ENCODE measurements around the gene FSTL1. TPM values are rescaled to one million over a fixed set of nuclear protein-coding genes. Genes with fewer than 3 reads are reported as not detected.

Gene FSTL1
- total and polyA plus RNA-seq, 2 donors (not counting 1 experiment from before 2014, with no cell fraction given), result 0.15 TPM; not detected in 1

- intact Hi-C loops (cut with micrococcal nuclease), result no loop called here
- peaks cover 3% of the 10 kb centered on the region for H3K27me3 Mint-ChIP-seq
- H3K4me3 Mint-ChIP-seq, result no peak overlapping the region
Observed at GRCh38 chr3:120364101-120364500, 86.7 kb downstream of the FSTL1 start.

GRCh38 chr3:120357807-120358206, 93.0 kb downstream of the FSTL1 start:
- Mint-ChIP-seq H3K9me3 (ENCODE audit: insufficient read depth) (no peaks in the 10 kb centered on the region), H3K4me1 (no peaks in the 10 kb centered on the region), H3K4me3 (no peak overlapping the region), H3K27me3 (peaks cover 3% of the 10 kb centered on the region), H3K27ac (no peak overlapping the region)
- Histone ChIP-seq H3K4me1 (ENCODE audit: control insufficient read depth in 2 of 2, insufficient read depth in 2 of 2, low read length in 2 of 2) (no peaks in the 10 kb centered on the region), H4K20me1 (ENCODE audit: control insufficient read depth, insufficient read depth, low read length, poor library complexity, severe bottlenecking) (no peaks in the 10 kb centered on the region), H3K4me2 (replicated peaks; ENCODE audit: low read depth, low read length, poor library complexity, severe bottlenecking) (no peak overlapping the region), H3K79me2 (ENCODE audit: control insufficient read depth, insufficient read depth, low read length) (no peaks in the 10 kb centered on the region), H3K36me3 (replicated peaks in 1 of 2; ENCODE audit: control extremely low read depth in 1 of 2, control insufficient read depth in 1 of 2, extremely low read depth in 1 of 2, insufficient read depth in 2 of 2, low read length in 1 of 2) (no peaks in the 10 kb centered on the region), H3K27ac (ENCODE audit: low read length in 2 of 2) (no peak overlapping the region), H3K9ac (ENCODE audit: low read length) (no peak overlapping the region), H2AFZ (ENCODE audit: insufficient read depth, low read depth, low read length, poor library complexity, severe bottlenecking) (no peak overlapping the region), H3K4me3 (ENCODE audit: control extremely low read depth in 1 of 5, extremely low read depth in 1 of 5, insufficient read depth in 1 of 5, low read depth in 2 of 5, low read length in 4 of 5) (no peak overlapping the region), H3K9me3 (ENCODE audit: control extremely low read depth in 1 of 3, control insufficient read depth in 2 of 3, insufficient read depth in 1 of 3, low read length in 2 of 3) (no peaks in the 10 kb centered on the region), H3K27me3 (replicated peaks in 1 of 4; ENCODE audit: control extremely low read depth in 1 of 4, control insufficient read depth in 3 of 4, insufficient read depth in 4 of 4, low read length in 3 of 4) (peaks cover 0 to 13% (median 0%) of the 10 kb centered on the region in 4 experiments)
- no peak for TF ChIP-seq EZH2 (IDR thresholded peaks at IDR 0.05; ENCODE audit: borderline replicate concordance, insufficient read depth, low read depth, low read length, poor library complexity, severe bottlenecking)
- TF ChIP-seq CTCF (IDR thresholded peaks at IDR 0.05), result no peak
- ChIA-PET CTCF (interaction anchor here (0.6 to 1.8 kb wide), 4 partner anchors 13 to 879 kb away, joined by 3 to 5 read pairs (median 4); no protein-coding TSS in a partner anchor), POLR2A (no interaction called here)
- DNase-seq, result no peak
- intact Hi-C loops (cut with micrococcal nuclease), result no loop called here
- no peak for ATAC-seq (ENCODE audit: low read depth)

More at GRCh38 chr3:120364101-120364500, 86.7 kb downstream of the FSTL1 start:
- 83% methylated on average over 1 of the region's 1 CpG for WGBS (ENCODE audit: insufficient coverage)
- Histone ChIP-seq H3K27ac (ENCODE audit: low read length in 2 of 2) (no peak overlapping the region), H3K4me2 (replicated peaks; ENCODE audit: low read depth, low read length, poor library complexity, severe bottlenecking) (no peak overlapping the region), H2AFZ (ENCODE audit: insufficient read depth, low read depth, low read length, poor library complexity, severe bottlenecking) (no peak overlapping the region), H3K4me3 (ENCODE audit: control extremely low read depth in 1 of 5, extremely low read depth in 1 of 5, insufficient read depth in 1 of 5, low read depth in 2 of 5, low read length in 4 of 5) (no peak overlapping the region), H3K79me2 (ENCODE audit: control insufficient read depth, insufficient read depth, low read length) (no peaks in the 10 kb centered on the region), H3K9ac (ENCODE audit: low read length) (no peak overlapping the region), H3K36me3 (replicated peaks in 1 of 2; ENCODE audit: control extremely low read depth in 1 of 2, control insufficient read depth in 1 of 2, extremely low read depth in 1 of 2, insufficient read depth in 2 of 2, low read length in 1 of 2) (no peaks in the 10 kb centered on the region), H3K4me1 (ENCODE audit: control insufficient read depth in 2 of 2, insufficient read depth in 2 of 2, low read length in 2 of 2) (no peaks in the 10 kb centered on the region), H3K27me3 (replicated peaks in 1 of 4; ENCODE audit: control extremely low read depth in 1 of 4, control insufficient read depth in 3 of 4, insufficient read depth in 4 of 4, low read length in 3 of 4) (no peaks in the 10 kb centered on the region), H4K20me1 (ENCODE audit: control insufficient read depth, insufficient read depth, low read length, poor library complexity, severe bottlenecking) (no peaks in the 10 kb centered on the region), H3K9me3 (ENCODE audit: control extremely low read depth in 1 of 3, control insufficient read depth in 2 of 3, insufficient read depth in 1 of 3, low read length in 2 of 3) (no peaks in the 10 kb centered on the region)
- TF ChIP-seq CTCF (IDR thresholded peaks at IDR 0.05), result no peak
- TF ChIP-seq EZH2 (IDR thresholded peaks at IDR 0.05; ENCODE audit: borderline replicate concordance, insufficient read depth, low read depth, low read length, poor library complexity, severe bottlenecking), result no peak
- DNase-seq, result no peak
- Mint-ChIP-seq H3K9me3 (ENCODE audit: insufficient read depth) (no peaks in the 10 kb centered on the region), H3K4me1 (no peaks in the 10 kb centered on the region), H3K27ac (no peak overlapping the region)
- ChIA-PET POLR2A (no interaction called here), CTCF (no interaction called here)
- ATAC-seq (ENCODE audit: low read depth), result no peak

All from B cell (primary cell).